SHP77 (cell line): ENCODE data around the gene GIMAP1.

Experiments used
- DNase-seq, 2 experiments: peaks; one replicate each; lab custom pipeline; 2025; lab: John Stamatoyannopoulos, UW

Gene GIMAP1

GRCh38 chr7:150722431-150722931 is 6.1 kb downstream of the GIMAP1 start:
- DNase-seq: no peak

DNA sequence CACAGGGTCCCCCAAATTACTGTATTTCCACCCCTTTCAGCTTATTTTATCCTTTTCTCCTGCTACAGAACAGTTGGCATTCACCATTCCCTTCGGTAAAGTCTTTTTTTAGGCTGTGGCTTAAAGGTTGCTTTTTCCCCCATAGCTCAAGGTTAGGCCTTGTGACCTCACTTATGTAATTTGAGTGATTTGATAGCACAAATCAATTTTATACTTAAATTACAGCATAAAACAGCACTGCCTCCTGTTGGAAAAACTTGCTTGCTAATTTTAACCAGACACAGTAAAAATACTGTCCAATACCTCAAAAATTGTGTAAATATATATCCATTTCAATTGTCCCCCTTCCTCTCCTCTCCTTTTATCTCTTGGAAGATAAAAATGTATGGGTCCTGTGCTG is 7.1 kb downstream of the GIMAP1 start:
- DNase-seq: no peak

DNA sequence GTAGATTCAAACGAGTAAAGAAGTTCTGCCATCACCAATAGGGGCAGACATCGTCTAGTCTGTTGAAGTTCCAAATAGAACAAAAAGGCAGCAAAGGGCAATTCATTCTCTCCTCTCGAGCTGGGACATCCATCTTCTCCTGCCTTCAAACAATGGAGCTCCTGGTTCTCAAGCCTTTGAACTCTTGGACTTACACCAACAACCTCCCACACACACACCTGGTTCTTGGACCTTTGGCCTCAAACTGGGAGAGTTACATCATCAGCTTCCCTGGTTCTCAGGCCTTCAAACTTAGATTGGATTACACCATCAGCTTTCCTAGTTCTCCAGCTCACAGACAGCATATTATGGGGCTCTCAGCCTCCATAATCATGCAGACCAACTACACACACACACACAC is 11.0 kb downstream of the GIMAP1 start:
- no peak for DNase-seq

DNA sequence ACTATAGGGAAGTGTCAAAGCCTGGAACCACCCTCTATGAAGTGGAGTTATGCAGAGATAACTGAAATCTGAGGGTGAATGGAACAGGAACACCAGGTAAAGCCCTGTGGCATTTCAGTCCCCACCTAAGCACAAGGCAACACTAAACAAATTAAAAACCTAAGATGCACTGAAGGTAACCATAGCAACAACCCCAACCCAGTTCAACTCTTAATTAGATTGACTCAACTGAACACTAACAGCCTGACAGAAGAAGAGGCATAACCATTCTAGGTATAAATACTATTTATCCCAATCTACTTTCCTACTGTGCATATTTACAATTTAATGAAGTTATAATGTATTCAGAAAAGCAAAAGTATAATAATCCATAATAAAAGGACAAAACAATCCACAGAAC is 11.6 kb downstream of the GIMAP1 start:
- no peak for DNase-seq

- DNase-seq: no peak
Observed at GRCh38 chr7:150728609-150729008, 12.2 kb downstream of the GIMAP1 start.

- no peak for DNase-seq
Observed at GRCh38 chr7:150731916-150732315, 15.5 kb downstream of the GIMAP1 start.

- no peak for DNase-seq
Observed at GRCh38 chr7:150732786-150733481, 16.5 kb downstream of the GIMAP1 start.

DNA sequence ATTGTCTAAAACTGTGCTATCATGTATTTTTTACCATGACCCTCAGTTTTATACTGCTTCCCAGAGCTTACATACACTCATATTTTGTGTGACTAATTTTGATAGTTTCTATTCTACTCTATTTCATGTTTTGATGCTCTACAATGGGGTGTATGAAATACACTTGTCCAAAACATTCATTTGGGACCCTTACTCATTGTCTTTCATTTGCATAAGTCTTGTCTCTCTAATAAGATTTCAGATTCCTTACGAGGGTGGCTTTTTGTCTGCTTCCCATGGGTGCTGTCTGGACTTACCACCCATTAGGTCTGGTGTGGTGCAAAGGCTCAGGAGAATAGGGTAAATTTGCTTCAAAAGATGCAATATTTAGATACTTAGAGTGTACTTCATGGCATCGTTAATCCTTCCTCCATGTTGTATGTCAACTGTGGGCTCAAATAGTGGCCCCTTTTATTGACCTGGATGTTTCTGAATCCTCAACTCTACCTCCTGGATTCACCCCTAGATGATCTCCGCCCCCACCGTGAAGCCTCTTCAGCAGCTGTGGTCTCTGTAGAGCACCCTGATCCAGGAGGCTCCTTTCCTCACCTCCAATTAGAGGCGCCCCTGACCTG is 17.2 kb downstream of the GIMAP1 start:
- DNase-seq: no peak

DNA sequence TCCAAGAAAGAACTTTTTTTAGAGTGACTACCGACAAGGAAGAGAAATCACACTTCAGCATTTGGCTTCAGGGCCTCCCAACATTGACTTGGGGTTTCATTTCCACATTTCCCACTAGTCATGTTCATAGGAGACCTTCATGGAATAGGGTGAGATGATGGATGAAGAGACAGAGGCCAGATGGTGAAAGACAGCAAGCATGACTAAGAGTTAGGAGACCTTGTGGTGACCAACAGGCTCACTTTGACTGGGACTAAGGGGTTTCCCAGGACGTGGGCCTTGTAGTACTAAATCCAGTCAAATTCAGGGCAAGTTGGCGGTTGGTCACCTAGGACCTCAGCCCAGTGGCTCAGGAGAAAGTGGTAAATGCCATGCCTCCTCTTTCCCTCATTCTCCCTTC is 17.8 kb downstream of the GIMAP1 start:
- no peak for DNase-seq

GRCh38 chr7:150735596-150736358 is 19.4 kb downstream of the GIMAP1 start:
- DNase-seq: no peak

DNA sequence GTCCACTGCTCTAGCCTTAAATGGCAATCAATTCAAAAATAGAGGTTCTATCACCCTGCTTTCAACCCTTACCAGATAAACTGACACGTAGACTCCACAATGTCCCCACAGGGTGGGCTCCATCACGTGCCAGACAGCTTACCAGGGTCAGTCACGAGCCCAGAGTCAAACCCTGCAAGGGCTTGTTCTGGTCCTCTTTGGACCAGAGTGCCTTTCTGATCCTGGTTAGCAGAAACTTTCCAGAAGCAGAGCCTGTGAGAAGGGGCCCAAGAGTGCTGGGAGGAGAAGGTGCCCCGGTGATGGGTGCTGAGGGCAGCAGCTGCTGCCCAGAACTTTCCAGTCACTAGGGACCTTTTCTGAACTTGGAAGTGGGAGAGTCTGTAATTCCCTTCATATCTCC is 20.5 kb downstream of the GIMAP1 start:
- no peak for DNase-seq

GRCh38 chr7:150737265-150738055 is 21.0 kb downstream of the GIMAP1 start, which contains the start of gene GIMAP5:
Gene GIMAP5 (plus strand): TSS chr7:150737418. CDS start chr7:150740885, 3,467 bp downstream.
- DNase-seq: no peak

DNA sequence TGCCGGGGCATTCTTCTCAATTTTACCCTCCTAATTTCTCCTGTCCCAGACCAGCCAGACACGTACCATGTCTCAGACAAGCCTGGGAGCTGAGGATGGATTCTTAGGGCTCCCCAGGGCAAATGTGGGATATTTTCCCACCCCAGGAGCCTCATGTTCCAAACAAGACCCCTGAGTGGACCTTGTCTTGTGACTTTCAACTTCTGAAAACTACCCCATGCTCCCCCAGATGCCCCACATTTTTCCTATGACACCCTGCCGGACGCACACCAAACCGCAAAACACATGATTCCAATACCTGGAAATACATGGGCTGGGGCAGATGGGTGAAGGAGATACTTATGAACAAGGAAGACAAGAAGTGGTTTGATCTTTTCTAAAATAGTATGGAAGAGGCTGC is 21.7 kb downstream of the GIMAP1 start:
- DNase-seq: no peak

DNA sequence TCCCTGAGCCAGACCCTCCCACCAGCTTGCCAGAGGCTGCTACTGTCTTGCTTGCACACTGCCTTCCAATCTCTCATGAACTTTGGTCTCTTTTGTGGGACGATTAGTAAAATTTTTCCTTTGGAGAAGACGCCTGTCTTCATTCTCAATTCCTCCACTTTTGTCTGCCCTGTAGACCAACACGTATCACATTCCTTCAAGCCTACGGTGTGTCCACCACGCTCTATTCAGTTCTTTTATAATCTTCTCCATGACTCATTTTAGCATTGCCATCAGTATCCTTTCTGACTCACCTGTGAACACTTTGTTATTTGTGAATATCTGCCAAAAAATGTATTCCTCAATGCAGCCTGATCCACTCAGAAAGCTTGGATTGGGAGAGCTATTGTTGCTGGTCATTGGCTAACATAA is 22.2 kb downstream of the GIMAP1 start:
- no peak for DNase-seq

DNA sequence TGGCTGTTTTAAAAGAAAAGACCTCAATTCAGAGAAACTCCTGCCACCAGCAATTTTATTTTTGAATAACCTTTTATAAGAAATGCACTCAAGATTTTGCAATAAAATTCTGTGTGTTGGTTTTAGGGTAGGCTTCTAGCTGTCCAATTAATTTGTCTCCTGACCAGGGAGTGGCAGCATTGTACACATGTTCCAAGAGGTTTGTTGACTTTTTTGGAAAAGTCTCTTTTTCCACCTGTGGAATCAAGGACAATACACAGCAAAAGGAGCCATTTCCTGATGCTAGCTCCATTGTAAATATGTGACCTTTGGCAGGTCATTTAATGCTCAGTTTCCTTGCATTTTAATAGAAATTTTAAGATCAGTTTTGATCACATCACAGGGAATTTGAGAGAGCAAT is 22.6 kb downstream of the GIMAP1 start:
- no peak for DNase-seq

- DNase-seq: no peak
Observed at GRCh38 chr7:150740053-150740452, 23.6 kb downstream of the GIMAP1 start.

- DNase-seq: no peak
Observed at GRCh38 chr7:150742286-150742968, 26.0 kb downstream of the GIMAP1 start.

GRCh38 chr7:150744041-150744656 is 27.7 kb downstream of the GIMAP1 start:
- DNase-seq: no peak

GRCh38 chr7:150745086-150745485 is 28.7 kb downstream of the GIMAP1 start:
- DNase-seq: no peak

DNA sequence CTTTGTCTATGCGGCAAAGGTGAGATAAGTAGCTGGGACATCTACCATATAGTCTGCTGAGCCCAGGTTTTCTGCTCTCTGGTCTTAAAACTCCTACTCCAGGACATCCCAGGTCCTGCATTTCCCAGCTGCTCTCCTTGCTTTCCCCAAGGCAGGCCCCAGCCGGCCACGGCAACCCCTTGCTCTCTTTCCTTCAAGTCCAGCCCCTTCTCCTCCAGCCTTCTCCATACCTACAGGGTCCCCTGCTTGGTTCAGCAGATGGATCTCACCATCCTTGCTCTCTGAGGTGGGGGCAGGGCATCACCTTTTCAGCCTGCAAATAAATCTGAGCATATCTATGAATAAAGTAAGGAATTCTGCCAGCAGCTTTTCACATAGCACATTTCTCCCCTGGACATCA is 29.5 kb downstream of the GIMAP1 start:
- no peak for DNase-seq

DNA sequence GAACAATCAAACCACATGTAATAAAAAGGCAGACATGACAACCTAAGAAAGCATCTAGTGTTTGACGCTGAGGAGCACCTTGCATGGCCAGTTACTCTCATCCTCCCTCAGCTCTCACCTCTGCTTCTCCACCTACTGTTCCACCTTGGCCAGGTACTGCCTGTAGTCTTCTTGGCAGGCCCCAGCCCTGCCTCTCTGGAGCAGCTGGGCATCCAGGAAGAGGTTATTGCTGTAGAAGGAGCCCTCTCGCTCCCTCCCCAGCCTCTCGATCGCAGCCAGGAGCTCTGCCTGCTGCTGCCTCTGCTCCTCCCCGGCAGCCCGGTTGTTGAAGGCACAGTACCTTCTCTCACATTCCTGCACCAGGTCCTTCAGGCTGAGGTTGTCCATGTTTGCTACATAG is 30.5 kb downstream of the GIMAP1 start:
- no peak for DNase-seq
